ENCODE measurements around the gene GLRA1. TPM values are rescaled to one million over a fixed set of nuclear protein-coding genes. Genes with fewer than 3 reads are reported as not detected.

The GLRA1 gene
- total RNA-seq, 1 donor from 2014 or later, result 0.39 TPM

- DNase-seq (ENCODE audit: extremely low spot score, unreplicated experiment), result no peak
- Mint-ChIP-seq H3K27ac (no peak overlapping the region), H3K4me3 (no peak overlapping the region), H3K27me3 (peaks cover 10% of the 10 kb centered on the region), H3K36me3 (no peaks in the 10 kb centered on the region), H3K9me3 (no peaks in the 10 kb centered on the region), H3K4me1 (ENCODE audit: unreplicated experiment) (peaks cover 23% of the 10 kb centered on the region)
- TF ChIP-seq CTCF (conservative IDR thresholded peaks at IDR 0.05), result no peak
Measured at GRCh38 chr5:151952238-151952637, 27.6 kb upstream of the GLRA1 start.

GRCh38 chr5:151950706-151951105, 26.1 kb upstream of the GLRA1 start:
- Mint-ChIP-seq H3K9me3 (no peaks in the 10 kb centered on the region), H3K4me1 (ENCODE audit: unreplicated experiment) (peaks cover 23% of the 10 kb centered on the region), H3K27ac (no peak overlapping the region), H3K27me3 (peaks cover 10% of the 10 kb centered on the region), H3K36me3 (no peaks in the 10 kb centered on the region), H3K4me3 (no peak overlapping the region)
- DNase-seq (ENCODE audit: extremely low spot score, unreplicated experiment), result no peak
- TF ChIP-seq CTCF (conservative IDR thresholded peaks at IDR 0.05), result no peak

GRCh38 chr5:151949701-151950308, 25.2 kb upstream of the GLRA1 start:
- Mint-ChIP-seq H3K4me1 (ENCODE audit: unreplicated experiment) (peaks cover 23% of the 10 kb centered on the region), H3K36me3 (no peaks in the 10 kb centered on the region), H3K27me3 (peaks cover 10% of the 10 kb centered on the region), H3K27ac (no peak overlapping the region), H3K9me3 (no peaks in the 10 kb centered on the region), H3K4me3 (no peak overlapping the region)
- no peak for TF ChIP-seq CTCF (conservative IDR thresholded peaks at IDR 0.05)
- no peak for DNase-seq (ENCODE audit: extremely low spot score, unreplicated experiment)

- H3K4me1 Mint-ChIP-seq (ENCODE audit: unreplicated experiment), result peaks cover 23% of the 10 kb centered on the region
- H3K9me3 Mint-ChIP-seq, result no peaks in the 10 kb centered on the region
- H3K27ac Mint-ChIP-seq, result no peak overlapping the region
- H3K27me3 Mint-ChIP-seq, result peaks cover 10% of the 10 kb centered on the region
- no peak for TF ChIP-seq CTCF (conservative IDR thresholded peaks at IDR 0.05)
- no peaks in the 10 kb centered on the region for H3K36me3 Mint-ChIP-seq
- no peak for DNase-seq (ENCODE audit: extremely low spot score, unreplicated experiment)
- no peak overlapping the region for H3K4me3 Mint-ChIP-seq
Measured at GRCh38 chr5:151949113-151949512, 24.5 kb upstream of the GLRA1 start.

GRCh38 chr5:151947931-151948608, 23.4 kb upstream of the GLRA1 start:
- DNase-seq (ENCODE audit: extremely low spot score, unreplicated experiment), result no peak
- H3K27ac Mint-ChIP-seq, result no peak overlapping the region
- H3K36me3 Mint-ChIP-seq, result no peaks in the 10 kb centered on the region
- TF ChIP-seq CTCF (conservative IDR thresholded peaks at IDR 0.05), result no peak
- peaks cover 10% of the 10 kb centered on the region for H3K27me3 Mint-ChIP-seq
- no peaks in the 10 kb centered on the region for H3K9me3 Mint-ChIP-seq
- peaks cover 19% of the 10 kb centered on the region for H3K4me1 Mint-ChIP-seq (ENCODE audit: unreplicated experiment)
- H3K4me3 Mint-ChIP-seq, result no peak overlapping the region

All from type B pancreatic cell (in vitro differentiated cells).